Epithelial cell of prostate (primary cell): ENCODE data around the gene C1QC.

ENCODE experiments used
- DNase-seq: peaks from one replicate; pipeline ENCODE4 v3.0.0-alpha.2; 2011; ENCODE audit warnings: low read depth, low spot score
- H3K27ac ChIP-seq: fragments of 450-650 bp; 2 replicates; pipeline ENCODE4 v1.5.1; 2017; ENCODE audit warnings: mild to moderate bottlenecking

Gene C1QC

GRCh38 chr1:22618056-22618455 lies 25.4 kb upstream of the C1QC start:
- no peak for DNase-seq
- no peak overlapping the region for H3K27ac ChIP-seq

GRCh38 chr1:22619252-22619651 lies 24.2 kb upstream of the C1QC start:
- no peak overlapping the region for H3K27ac ChIP-seq
- no peak for DNase-seq

GRCh38 chr1:22619798-22620197 lies 23.6 kb upstream of the C1QC start:
- no peak for DNase-seq
- no peak overlapping the region for H3K27ac ChIP-seq

- DNase-seq: no peak
- no peak overlapping the region for H3K27ac ChIP-seq
Measured at GRCh38 chr1:22621761-22622160, 21.7 kb upstream of the C1QC start.

- no peak for DNase-seq
Measured at GRCh38 chr1:22625262-22625925, 18.0 kb upstream of the C1QC start.

GRCh38 chr1:22626237-22627157 lies 16.9 kb upstream of the C1QC start:
- no peak for DNase-seq
- H3K27ac ChIP-seq: no peak overlapping the region

More at GRCh38 chr1:22625262-22625925, 18.0 kb upstream of the C1QC start:
- no peak overlapping the region for H3K27ac ChIP-seq

- H3K27ac ChIP-seq: no peak overlapping the region
- DNase-seq: no peak
Measured at GRCh38 chr1:22627331-22627730, 16.1 kb upstream of the C1QC start.

- DNase-seq: no peak
- H3K27ac ChIP-seq: no peak overlapping the region
Measured at GRCh38 chr1:22628698-22629444, 14.6 kb upstream of the C1QC start.

GRCh38 chr1:22629886-22630285 lies 13.5 kb upstream of the C1QC start:
- no peak for DNase-seq

GRCh38 chr1:22633697-22634463 lies 9.6 kb upstream of the C1QC start:
- DNase-seq: no peak

More at GRCh38 chr1:22629886-22630285, 13.5 kb upstream of the C1QC start:
- no peak overlapping the region for H3K27ac ChIP-seq

GRCh38 chr1:22635436-22635835 lies 8.0 kb upstream of the C1QC start:
- no peak for DNase-seq
- H3K27ac ChIP-seq: no peak overlapping the region

More at GRCh38 chr1:22633697-22634463, 9.6 kb upstream of the C1QC start:
- H3K27ac ChIP-seq: no peak overlapping the region

GRCh38 chr1:22636353-22636752 lies 7.1 kb upstream of the C1QC start, which contains the start of gene C1QA:
TSS of gene C1QA (plus strand) at chr1:22636628. CDS start at chr1:22637617, 989 bp downstream.
- no peak for DNase-seq
- no peak within 1 kb of the TSS for H3K27ac ChIP-seq

- DNase-seq: no peak
- no peak overlapping the region for H3K27ac ChIP-seq
Measured at GRCh38 chr1:22636927-22637326, 6.5 kb upstream of the C1QC start.

GRCh38 chr1:22637907-22638445 lies 5.5 kb upstream of the C1QC start:
- no peak for DNase-seq
- no peak overlapping the region for H3K27ac ChIP-seq

- no peak for DNase-seq
- no peak overlapping the region for H3K27ac ChIP-seq
Measured at GRCh38 chr1:22638476-22639234, 4.8 kb upstream of the C1QC start.

- H3K27ac ChIP-seq: no peak overlapping the region
- no peak for DNase-seq
Measured at GRCh38 chr1:22639286-22639685, 4.1 kb upstream of the C1QC start.

- no peak for DNase-seq
- H3K27ac ChIP-seq: no peak overlapping the region
Measured at GRCh38 chr1:22641247-22641646, 2.2 kb upstream of the C1QC start.

- no peak for DNase-seq
- no peak overlapping the region for H3K27ac ChIP-seq
Measured at GRCh38 chr1:22641906-22642636, 1.4 kb upstream of the C1QC start.
